IMR-90 (cell line): ENCODE data around the gene KCNQ2. TPM values are rescaled to one million over a fixed set of nuclear protein-coding genes. Genes with fewer than 3 reads are reported as not detected.

Source experiments
- ATAC-seq: fragments of 200-7000 bp; cut with Tn5 transposase; 2 replicates; pipeline ENCODE4 v1.9.1; 2020; ENCODE audit warnings: low read depth, mild to moderate bottlenecking, moderate library complexity
- BruUV-seq: library from RNA; stranded (reverse); fragments of 400-500 nt; replicated peaks from 2 replicates; lab custom pipeline; 2021; lab: Mats Ljungman, UMichigan
- CTCF ChIA-PET: fragments of 300-600 bp; formaldehyde crosslinking; extraction: SDS; loops from one replicate; lab custom pipeline; 2021; ENCODE audit warnings: antibody characterized with exemption; lab: Yijun Ruan, JAX
- POLR2A ChIA-PET: fragments of 300-600 bp; sonication (Branson Sonifier 250); formaldehyde crosslinking; loops from one replicate; lab custom pipeline; 2022; ENCODE audit warnings: antibody characterized with exemption; ENCODE audit not compliant: unreplicated experiment; lab: Charles Lee
- DNase-seq: peaks from one replicate; pipeline ENCODE4 v3.0.0; 2013
- H2AFZ ChIP-seq: replicated peaks from 2 replicates; pipeline ENCODE3; 2013; ENCODE audit warnings: low read length, mild to moderate bottlenecking; ENCODE audit not compliant: poor library complexity
- H2AK5ac ChIP-seq: 2 replicates; pipeline ENCODE4 v1.6.1; 2013; ENCODE audit warnings: low read depth, low read length, inconsistent platforms
- H2AK9ac ChIP-seq: replicated peaks from 2 replicates; pipeline ENCODE3; 2013; ENCODE audit warnings: mild to moderate bottlenecking, low read depth, low read length, moderate library complexity; ENCODE audit not compliant: poor library complexity
- H2BK120ac ChIP-seq: 2 replicates; pipeline ENCODE4 v1.6.1; 2013; ENCODE audit warnings: low read depth, low read length, inconsistent platforms
- H2BK15ac ChIP-seq: 3 replicates; pipeline ENCODE4 v1.6.1; 2013; ENCODE audit warnings: low read depth, low read length, inconsistent platforms
- H2BK20ac ChIP-seq: 2 replicates; pipeline ENCODE4 v1.6.1; 2013; ENCODE audit warnings: low read depth, mild to moderate bottlenecking, inconsistent platforms, low read length, moderate library complexity
- H2BK5ac ChIP-seq: 2 replicates; pipeline ENCODE4 v1.6.1; 2013; ENCODE audit warnings: mild to moderate bottlenecking, low read depth, low read length, inconsistent platforms; ENCODE audit not compliant: poor library complexity, severe bottlenecking
- H3K14ac ChIP-seq: replicated peaks from 2 replicates; pipeline ENCODE4 v1.6.1; 2013; ENCODE audit warnings: low read depth, low read length, inconsistent platforms
- H3K18ac ChIP-seq: 2 replicates; pipeline ENCODE4 v1.6.1; 2013; ENCODE audit warnings: low read depth, low read length, control low read depth
- H3K23ac ChIP-seq: 2 replicates; pipeline ENCODE4 v1.6.1; 2013; ENCODE audit warnings: low read depth, low read length, inconsistent platforms
- H3K27ac ChIP-seq: 2 replicates; pipeline ENCODE4 v1.5.1; 2013; ENCODE audit warnings: mild to moderate bottlenecking, control low read depth, low read length; ENCODE audit not compliant: insufficient read depth
- H3K27me3 ChIP-seq: 2 replicates; pipeline ENCODE4 v1.6.1; 2013; ENCODE audit warnings: low read length; ENCODE audit not compliant: control insufficient read depth, insufficient read depth
- H3K36me3 ChIP-seq: 2 replicates; pipeline ENCODE4 v1.6.1; 2013; ENCODE audit warnings: low read length, mixed read lengths; ENCODE audit not compliant: control insufficient read depth, insufficient read depth
- H3K4ac ChIP-seq: 2 replicates; pipeline ENCODE4 v1.6.1; 2013; ENCODE audit warnings: low read depth, low read length, inconsistent platforms
- H3K4me1 ChIP-seq: 2 replicates; pipeline ENCODE4 v1.6.1; 2013; ENCODE audit warnings: low read length, mixed read lengths; ENCODE audit not compliant: control insufficient read depth, insufficient read depth
- H3K4me2 ChIP-seq: 2 replicates; pipeline ENCODE4 v1.6.1; 2013; ENCODE audit warnings: low read depth, mild to moderate bottlenecking, control low read depth, low read length, moderate library complexity
- H3K4me3 ChIP-seq: 2 replicates; pipeline ENCODE4 v1.5.1; 2013; ENCODE audit warnings: low read depth, mild to moderate bottlenecking, control low read depth, low read length, moderate library complexity; ENCODE audit not compliant: insufficient read depth
- H3K56ac ChIP-seq: 2 replicates; pipeline ENCODE4 v1.6.1; 2013; ENCODE audit warnings: low read length, inconsistent platforms; ENCODE audit not compliant: insufficient read depth; ENCODE audit errors: extremely low read depth
- H3K79me1 ChIP-seq, 2 experiments: 2 replicates each; pipeline ENCODE4 v1.6.1; 2013; ENCODE audit warnings: low read length in 2 of 2, inconsistent platforms in 1 of 2, low read depth in 1 of 2
- H3K9ac ChIP-seq: 2 replicates; pipeline ENCODE4 v1.6.1; 2013; ENCODE audit warnings: low read depth, low read length, control low read depth
- H3K9me1 ChIP-seq: 2 replicates; pipeline ENCODE4 v1.6.1; 2013; ENCODE audit warnings: low read length, inconsistent platforms; ENCODE audit not compliant: insufficient read depth
- H3K9me3 ChIP-seq: 2 replicates; pipeline ENCODE4 v1.6.1; 2013; ENCODE audit warnings: low read length; ENCODE audit not compliant: control insufficient read depth, insufficient read depth
- H4K20me1 ChIP-seq: 2 replicates; pipeline ENCODE4 v1.6.1; 2013; ENCODE audit warnings: low read length, inconsistent platforms; ENCODE audit not compliant: insufficient read depth
- H4K5ac ChIP-seq: 2 replicates; pipeline ENCODE4 v1.6.1; 2013; ENCODE audit warnings: mild to moderate bottlenecking, low read depth, low read length, control low read depth
- H4K8ac ChIP-seq, 2 experiments: 2 replicates each; pipeline ENCODE4 v1.6.1; 2013; ENCODE audit warnings: low read depth in 2 of 2, low read length in 2 of 2, control low read depth in 1 of 2, inconsistent platforms in 1 of 2
- H4K91ac ChIP-seq: 2 replicates; pipeline ENCODE4 v1.6.1; 2013; ENCODE audit warnings: low read depth, low read length, inconsistent platforms; ENCODE audit not compliant: insufficient read depth
- BHLHE40 ChIP-seq: fragments of 150-350 bp; IDR thresholded peaks from 2 replicates; pipeline ENCODE4 v1.6.1; 2016; ENCODE audit warnings: mild to moderate bottlenecking, low read depth, low read length
- CTCF ChIP-seq: conservative IDR thresholded peaks from 2 replicates; pipeline ENCODE4 v1.5.1; 2012; ENCODE audit warnings: mild to moderate bottlenecking, low read depth, low read length, improper control_type of control experiment
- ELK1 ChIP-seq: fragments of 150-350 bp; IDR thresholded peaks from 2 replicates; pipeline ENCODE4 v1.6.1; 2016; ENCODE audit warnings: low read depth, mild to moderate bottlenecking, low read length, moderate library complexity, borderline replicate concordance
- FOS ChIP-seq: fragments of 150-350 bp; IDR thresholded peaks from 2 replicates; pipeline ENCODE4 v1.6.1; 2016; ENCODE audit warnings: low read depth, low read length
- MAFK ChIP-seq: IDR thresholded peaks from 2 replicates; pipeline ENCODE4 v1.6.1; 2012; ENCODE audit warnings: low read depth, low read length, improper control_type of control experiment
- MAZ ChIP-seq: IDR thresholded peaks from 2 replicates; pipeline ENCODE4 v1.6.1; 2012; ENCODE audit warnings: low read depth, mild to moderate bottlenecking, low read length, improper control_type of control experiment, moderate library complexity, borderline replicate concordance
- MXI1 ChIP-seq: IDR thresholded peaks from 2 replicates; pipeline ENCODE4 v1.6.1; 2012; ENCODE audit warnings: low read depth, mild to moderate bottlenecking, low read length, moderate library complexity, borderline replicate concordance
- NFE2L2 ChIP-seq: fragments of 150-350 bp; IDR thresholded peaks from 2 replicates; pipeline ENCODE4 v1.6.1; 2016; ENCODE audit warnings: low read depth, mild to moderate bottlenecking, low read length
- POLR2A ChIP-seq: IDR thresholded peaks from 2 replicates; pipeline ENCODE4 v1.6.1; 2012; ENCODE audit warnings: mild to moderate bottlenecking, low read depth, low read length
- RCOR1 ChIP-seq: IDR thresholded peaks from 2 replicates; pipeline ENCODE4 v1.6.1; 2012; ENCODE audit warnings: mild to moderate bottlenecking, low read length, improper control_type of control experiment; ENCODE audit not compliant: insufficient replicate concordance
- RFX5 ChIP-seq: IDR thresholded peaks from 2 replicates; pipeline ENCODE4 v1.8.0; 2012; ENCODE audit warnings: low read depth, mild to moderate bottlenecking, low read length, moderate library complexity
- SMC3 ChIP-seq: fragments of 150-350 bp; IDR thresholded peaks from 2 replicates; pipeline ENCODE4 v1.6.1; 2016; ENCODE audit warnings: low read depth, mild to moderate bottlenecking, antibody characterized with exemption, low read length, moderate library complexity
- USF2 ChIP-seq: fragments of 150-350 bp; IDR thresholded peaks from 2 replicates; pipeline ENCODE4 v1.6.1; 2017; ENCODE audit warnings: mild to moderate bottlenecking, antibody characterized with exemption, low read length, low read depth
- WGBS, 2 experiments: methylation state at CpG; one replicate each; pipeline versions ENCODE4 v1.1.5 to v1.1.7; 2013; ENCODE audit warnings: missing lambda C conversion rate in 2 of 2; ENCODE audit not compliant: insufficient read length in 1 of 2; ENCODE audit errors: extremely low coverage in 2 of 2; 5-methylcytosine and 5-hydroxymethylcytosine counted together
- dilution Hi-C: fragments of 300-500 bp; cut with HindIII; formaldehyde crosslinking; loops from one replicate; pipeline ENCODE4 v1.14.3; 2018; ENCODE audit warnings: low sequenced_read_pairs; ENCODE audit not compliant: unreplicated experiment
- in situ Hi-C: fragments of 300-500 bp; cut with MboI; formaldehyde crosslinking; loops from 3 replicates; pipeline ENCODE4 v1.14.3; 2019; ENCODE audit warnings: low sequenced_read_pairs, inconsistent platforms, mixed read lengths
- intact Hi-C: fragments of 100-400 bp; cut with micrococcal nuclease; formaldehyde crosslinking; loops from 2 replicates; pipeline ENCODE4 v1.10.0; 2022
- polyA plus RNA-seq, 3 experiments: library from polyadenylated mRNA; depleted of rRNA; stranded (reverse); fragments of >200 nt; gene quantifications; 2 replicates each; pipeline ENCODE4 v1.2.3, GENCODE V29; 2012; ENCODE audit warnings: low replicate concordance in 1 of 3
- total RNA-seq: library from RNA; depleted of rRNA; stranded (reverse); fragments of >200 nt; gene quantifications from 2 replicates; pipeline ENCODE4 v1.2.3, GENCODE V29; 2012

KCNQ2 gene
- total and polyA plus RNA-seq, 2 of the 4 experiments (the other 2 are of a cell fraction): 0.02 TPM; not detected in 1

GRCh38 chr20:63409834-63410435 is 62.5 kb downstream of the KCNQ2 start:
- TF ChIP-seq MAFK (no peak), POLR2A (no peak), MAZ (no peak), RCOR1 (no peak), CTCF (no peak), USF2 (no peak), BHLHE40 (no peak), ELK1 (no peak), SMC3 (no peak), NFE2L2 (no peak), RFX5 (no peak), FOS (no peak), MXI1 (no peak)
- Histone ChIP-seq H2AFZ (no peak overlapping the region), H3K27me3 (peaks cover 25% of the 10 kb centered on the region), H2BK120ac (no peak overlapping the region), H3K56ac (no peak overlapping the region), H3K79me1 (no peaks in the 10 kb centered on the region), H3K4ac (no peak overlapping the region), H4K91ac (no peak overlapping the region), H3K14ac (no peak overlapping the region), H3K27ac (no peak overlapping the region), H3K23ac (no peak overlapping the region), H4K20me1 (no peaks in the 10 kb centered on the region), H3K4me1 (no peaks in the 10 kb centered on the region), H3K4me2 (no peak overlapping the region), H3K4me3 (no peak overlapping the region), H4K5ac (no peak overlapping the region), H3K9ac (no peak overlapping the region), H3K36me3 (no peaks in the 10 kb centered on the region), H3K9me1 (no peaks in the 10 kb centered on the region), H4K8ac (no peak overlapping the region), H2BK20ac (no peak overlapping the region), H2BK15ac (no peak overlapping the region), H3K18ac (no peak overlapping the region), H2AK5ac (no peak overlapping the region), H2BK5ac (no peak overlapping the region), H2AK9ac (no peak overlapping the region), H3K9me3 (no peaks in the 10 kb centered on the region)
- ATAC-seq (no peak), DNase-seq (no peak)
- BruUV-seq: no TSS peak
- WGBS, 2 experiments: 75% methylated on average over 12 of the region's 23 CpGs; no CpG with 5 or more reads in 1 of the 2 experiments
- in situ Hi-C loops: no loop called here
- dilution Hi-C loops: no loop called here
- ChIA-PET CTCF (no interaction called here), POLR2A (no interaction called here)
- intact Hi-C loops: no loop called here
